Kasumi-1 (cell line): Measurements from ENCODE around the gene FNDC3B.

Source experiments
- DNase-seq, 2 experiments: peaks; one replicate each; lab custom pipeline; 2025; lab: John Stamatoyannopoulos, UW

The FNDC3B gene

GRCh38 chr3:172396400-172396799, 357.0 kb downstream of the FNDC3B start:
- DNase-seq = no peak

DNA sequence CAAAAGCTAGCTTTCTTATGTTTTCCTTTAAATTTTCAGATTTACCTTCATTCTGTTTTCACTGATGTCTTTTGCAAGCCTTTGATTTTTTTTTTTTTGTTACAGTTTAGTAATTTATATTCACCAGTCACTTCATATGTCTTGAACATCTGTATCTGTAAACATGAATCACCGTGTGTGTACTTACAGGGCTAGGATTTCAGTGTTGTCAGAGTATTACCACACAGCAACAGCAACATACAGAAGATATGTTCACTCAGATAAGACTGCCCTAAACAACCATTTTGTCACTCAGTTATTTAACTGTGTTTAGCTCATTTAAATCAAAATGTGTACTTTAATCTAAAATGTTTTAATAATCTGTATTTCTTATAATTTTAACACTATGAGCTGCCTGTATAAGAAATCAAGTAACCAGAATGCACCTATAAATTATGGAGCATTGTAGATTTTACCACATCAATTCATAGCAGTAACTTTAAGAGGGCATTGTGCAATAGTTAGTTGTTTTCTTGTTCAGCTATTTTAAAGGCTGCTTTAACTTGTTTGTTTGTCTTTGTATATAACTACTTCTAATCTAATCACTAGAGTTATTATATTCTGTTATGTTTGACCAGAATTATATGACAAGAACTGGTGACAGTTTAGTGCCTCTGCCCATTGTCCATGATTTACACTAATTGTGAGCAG, 358.5 kb downstream of the FNDC3B start:
- DNase-seq = no peak

DNA sequence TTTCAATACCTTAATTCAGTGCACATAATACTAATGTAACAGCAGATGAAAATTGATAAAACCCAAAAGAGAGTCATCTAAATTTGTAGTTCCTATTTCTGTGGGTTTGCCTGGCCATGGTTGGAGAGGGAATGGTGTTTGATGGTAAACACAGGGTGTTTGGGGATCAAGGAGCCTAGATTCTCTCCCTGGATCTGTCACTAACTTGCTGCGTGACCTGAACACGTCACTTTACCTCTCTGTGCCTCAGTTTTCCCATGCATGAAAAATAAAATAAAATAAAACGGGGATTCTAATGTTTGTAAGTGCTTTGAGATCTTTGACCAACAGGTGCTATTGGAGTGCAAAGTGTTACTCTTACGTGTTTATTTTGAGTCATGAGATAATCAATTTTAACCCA, 359.1 kb downstream of the FNDC3B start:
- no peak for DNase-seq

- DNase-seq = no peak
Measured at GRCh38 chr3:172402090-172402489, 362.7 kb downstream of the FNDC3B start.

DNA sequence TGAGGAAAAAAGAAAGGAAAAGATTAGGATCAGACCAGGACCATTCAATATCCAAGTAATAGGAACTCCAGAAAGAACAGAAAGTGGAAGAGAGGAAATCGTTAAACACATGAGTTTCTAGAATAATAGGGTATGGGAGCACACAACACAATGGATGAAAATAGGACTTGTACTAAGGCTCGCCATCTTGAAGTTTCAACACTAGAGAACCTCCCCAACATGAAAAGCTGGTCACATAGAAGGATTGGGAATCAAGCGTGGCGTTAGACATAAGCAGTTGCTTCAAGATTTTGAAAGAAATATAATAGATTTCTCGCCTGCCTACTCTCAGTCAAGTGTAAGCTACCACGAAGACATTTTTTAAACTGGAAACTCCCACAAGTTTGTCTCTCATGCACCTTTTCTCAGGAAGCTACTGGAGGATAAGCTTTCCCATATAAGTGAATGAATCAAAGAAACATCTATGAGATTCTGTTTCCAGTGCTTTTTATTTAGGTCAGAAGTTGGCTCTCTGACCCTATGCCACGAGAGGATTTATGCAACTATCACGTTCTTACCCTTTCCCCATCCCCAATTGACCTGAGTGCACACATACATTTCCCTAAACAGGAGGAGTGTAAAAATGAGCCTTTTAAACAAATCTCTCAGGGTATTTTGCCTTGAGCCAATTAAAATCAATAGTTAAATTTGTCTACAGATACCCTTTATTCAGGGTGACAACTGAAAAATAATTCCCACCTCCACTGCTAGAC, 363.7 kb downstream of the FNDC3B start:
- no peak for DNase-seq

- no peak for DNase-seq
Measured at GRCh38 chr3:172404237-172404962, 365.0 kb downstream of the FNDC3B start.

DNA sequence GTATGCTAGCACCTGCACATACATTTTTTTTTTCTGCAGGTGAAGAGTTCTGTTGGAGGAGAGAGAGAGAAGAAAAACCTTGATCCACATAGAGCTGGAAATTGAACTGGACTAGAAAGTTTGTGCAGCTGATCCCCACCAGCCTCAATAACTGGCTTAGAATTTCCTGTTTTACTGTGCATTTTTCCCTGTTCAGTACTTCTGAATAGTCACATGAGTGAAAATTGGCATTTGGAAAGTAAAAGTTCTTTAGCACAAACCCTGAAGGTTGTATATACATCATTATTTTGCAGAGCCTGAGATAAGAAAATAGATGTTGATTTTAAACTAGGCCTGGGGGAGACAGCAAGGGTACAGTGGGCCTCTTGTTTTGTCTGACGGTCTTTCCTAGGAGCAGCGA, 366.5 kb downstream of the FNDC3B start:
- DNase-seq = no peak

GRCh38 chr3:172407872-172408271, 368.5 kb downstream of the FNDC3B start:
- DNase-seq = no peak

DNA sequence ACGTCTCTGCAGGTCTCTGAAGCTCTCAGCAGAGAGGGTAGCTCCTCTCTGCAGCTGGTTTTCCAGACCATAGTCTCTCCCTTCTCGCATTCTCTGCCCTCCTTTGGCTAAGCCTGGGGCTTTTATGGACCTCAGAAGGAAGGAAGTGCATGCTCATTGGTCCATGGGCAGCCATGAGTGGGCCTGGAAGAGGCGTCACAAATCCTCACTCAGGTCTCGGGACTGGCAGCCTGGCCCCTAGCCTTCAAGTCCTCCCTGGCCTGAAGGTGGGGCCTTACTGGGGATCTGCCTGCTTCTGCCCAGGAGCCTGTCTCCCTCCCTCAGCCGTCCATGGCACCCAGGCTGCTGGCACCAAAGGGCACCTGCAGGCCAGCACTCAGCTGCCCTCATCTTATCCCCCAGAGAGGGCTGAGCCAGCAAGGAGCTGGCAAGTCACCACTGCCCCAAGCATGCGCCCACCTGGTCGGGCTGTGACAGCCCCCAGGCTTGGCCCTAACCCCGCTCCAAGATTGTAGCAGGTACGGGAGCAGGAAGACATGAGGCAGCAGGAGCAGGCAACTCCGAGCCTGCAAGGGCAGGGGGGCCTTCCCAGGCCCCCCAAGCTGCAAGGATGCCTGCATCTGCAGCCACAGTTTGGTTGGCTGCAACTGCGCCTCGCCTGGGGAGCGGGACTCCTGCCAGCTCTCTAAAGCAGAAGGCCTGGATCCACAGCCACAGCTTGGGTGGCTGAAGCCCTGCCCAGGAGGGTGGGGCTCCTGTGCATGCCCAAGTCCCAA, 371.5 kb downstream of the FNDC3B start:
- no peak for DNase-seq

GRCh38 chr3:172411478-172411947, 372.1 kb downstream of the FNDC3B start:
- no peak for DNase-seq

- DNase-seq = no peak
Measured at GRCh38 chr3:172415323-172415722, 375.9 kb downstream of the FNDC3B start.

- no peak for DNase-seq
Measured at GRCh38 chr3:172437713-172438112, 398.3 kb downstream of the FNDC3B start.

- DNase-seq = no peak
Measured at GRCh38 chr3:172438186-172438585, 398.8 kb downstream of the FNDC3B start.

DNA sequence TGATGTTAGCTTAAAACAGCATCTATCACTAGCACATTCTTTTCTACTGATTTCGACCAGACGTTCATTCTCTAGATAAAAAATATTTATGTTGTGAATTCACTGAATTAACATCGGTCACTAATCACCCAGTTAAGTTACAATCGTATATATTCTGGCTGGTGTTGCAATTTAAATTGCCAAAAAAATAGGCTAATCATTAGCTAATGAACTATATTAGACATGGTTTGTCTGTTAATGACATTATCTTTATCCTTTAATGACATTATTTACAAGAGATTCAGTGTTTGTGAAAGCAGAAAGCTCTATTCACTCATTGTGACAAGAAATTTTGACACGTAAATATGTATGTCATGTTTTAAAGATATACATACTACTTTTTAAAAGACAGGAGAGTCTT, 402.2 kb downstream of the FNDC3B start:
- no peak for DNase-seq

GRCh38 chr3:172442606-172443005, 403.2 kb downstream of the FNDC3B start:
- DNase-seq = peak in 1 of 2 experiments; percentile 13

GRCh38 chr3:172444821-172445220, 405.4 kb downstream of the FNDC3B start:
- peak; percentile 85 to 91 for DNase-seq

- DNase-seq = no peak
Measured at GRCh38 chr3:172446198-172446597, 406.8 kb downstream of the FNDC3B start.

DNA sequence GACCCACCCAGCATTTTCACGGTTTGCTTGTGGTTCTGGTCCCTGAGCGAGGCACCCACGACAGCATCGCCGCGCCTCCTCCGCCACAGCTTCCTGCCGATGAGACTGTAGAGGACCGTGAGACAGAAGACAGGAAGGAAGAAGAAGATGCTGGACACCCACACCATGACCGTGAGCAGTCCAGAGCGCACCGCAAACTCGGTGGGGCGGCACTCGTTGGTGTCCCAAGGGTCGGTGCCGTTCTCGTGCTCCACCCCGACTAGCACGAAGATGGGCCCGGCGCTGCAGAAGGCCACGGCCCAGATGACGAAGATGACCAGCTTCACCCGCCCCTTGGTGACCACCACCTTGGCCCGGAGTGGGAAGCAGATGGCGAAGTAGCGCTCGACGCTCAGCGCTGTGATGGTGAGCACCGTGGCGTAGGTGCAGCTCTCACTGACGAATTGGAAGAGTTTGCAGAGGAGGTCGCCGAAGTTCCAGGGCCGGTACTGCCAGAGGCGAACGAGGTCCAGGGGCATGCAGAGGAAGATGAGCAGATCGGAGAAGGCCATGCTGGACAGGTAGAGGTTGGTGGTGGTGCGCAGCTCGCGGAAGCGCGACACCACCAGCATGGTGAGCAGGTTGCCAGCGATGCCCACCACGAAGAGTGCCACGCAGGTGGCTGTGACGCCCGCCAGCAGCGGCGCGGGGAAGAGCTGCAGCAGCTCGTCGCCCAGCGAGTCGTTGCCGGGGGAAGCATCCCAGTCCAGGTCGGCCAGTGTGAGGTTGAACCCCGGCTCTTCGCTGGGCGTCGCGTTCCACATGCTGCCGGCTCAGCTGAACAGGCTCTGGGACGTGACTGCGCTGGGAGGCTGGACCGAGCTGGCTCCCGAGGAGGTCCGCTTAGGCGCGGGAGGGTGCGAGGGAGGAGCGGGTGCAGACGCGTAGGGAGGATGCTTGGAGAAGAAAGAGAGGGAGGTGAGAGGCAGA, 408.5 kb downstream of the FNDC3B start, which contains the start of gene GHSR:
Gene GHSR, minus strand, starts transcription at position 846 of the 969 bp plus-strand sequence. Its CDS starts 43 bp downstream, at position 803.
- no peak for DNase-seq

GRCh38 chr3:172448661-172449465, 409.5 kb downstream of the FNDC3B start:
- DNase-seq = no peak
